ENCODE data around the gene E2F3.

- TF ChIP-seq CREB1 (CRISPR knock-in tag; IDR thresholded peaks at IDR 0.05) (no peak), USF1 (CRISPR knock-in tag; IDR thresholded peaks at IDR 0.05) (no peak), CTCF (IDR thresholded peaks at IDR 0.05) (no peak)
Observed at GRCh38 chr6:20393297-20393696, 8.4 kb upstream of the E2F3 start.

Data from WTC11 (cell line).